Measurements from ENCODE around the gene AMFR. TPM values are rescaled to one million over a fixed set of nuclear protein-coding genes. Genes with fewer than 3 reads are reported as not detected.

Gene AMFR
- total and polyA plus RNA-seq, 10 of the 15 experiments (the other 5 are each of a cell fraction or from before 2014, with no cell fraction given): 8.2 to 67.6 (median 28.1) TPM

- no peak for TF ChIP-seq ZBED1 (IDR thresholded peaks at IDR 0.05; ENCODE audit: borderline replicate concordance)
- no peak for TF ChIP-seq CEBPB (IDR thresholded peaks at IDR 0.05; ENCODE audit: borderline replicate concordance in 1 of 2, low read depth in 2 of 2, low read length in 2 of 2)
- TF ChIP-seq ZNF207 (IDR thresholded peaks at IDR 0.05; ENCODE audit: borderline replicate concordance): no peak
- TF ChIP-seq YY1 (IDR thresholded peaks at IDR 0.05; ENCODE audit: low read depth, low read length): no peak
- no peak for TF ChIP-seq KLF5 (IDR thresholded peaks at IDR 0.05; ENCODE audit: partially characterized antibody)
- no peak for TF ChIP-seq EP300 (IDR thresholded peaks at IDR 0.05; ENCODE audit: borderline replicate concordance in 1 of 2, control insufficient read depth in 1 of 2, low read depth in 2 of 2, low read length in 2 of 2)
- TF ChIP-seq BCLAF1 (IDR thresholded peaks at IDR 0.05): no peak
- no peak for TF ChIP-seq TAF1 (IDR thresholded peaks at IDR 0.05; ENCODE audit: borderline replicate concordance, low read depth, low read length)
- no peak for TF ChIP-seq EZH2 (IDR thresholded peaks at IDR 0.05; ENCODE audit: borderline replicate concordance, control insufficient read depth, low read depth, low read length)
These were observed 76.9 kb downstream of the AMFR start (continued) for GRCh38 chr16:56348168-56349085.

Measured in GM12878 (cell line).